Stimulated activated CD4-positive, alpha-beta T cell treated with anti-CD3 and anti-CD28 coated beads, Interleukin-4, amount 100 ng/mL, for 4 hours (primary cell): ENCODE measurements around the gene FAM171A1.

Experiments
- DNase-seq, 2 experiments: peaks; one replicate each; pipeline ENCODE4 v3.0.0-alpha.2; 2020

Gene FAM171A1

DNA sequence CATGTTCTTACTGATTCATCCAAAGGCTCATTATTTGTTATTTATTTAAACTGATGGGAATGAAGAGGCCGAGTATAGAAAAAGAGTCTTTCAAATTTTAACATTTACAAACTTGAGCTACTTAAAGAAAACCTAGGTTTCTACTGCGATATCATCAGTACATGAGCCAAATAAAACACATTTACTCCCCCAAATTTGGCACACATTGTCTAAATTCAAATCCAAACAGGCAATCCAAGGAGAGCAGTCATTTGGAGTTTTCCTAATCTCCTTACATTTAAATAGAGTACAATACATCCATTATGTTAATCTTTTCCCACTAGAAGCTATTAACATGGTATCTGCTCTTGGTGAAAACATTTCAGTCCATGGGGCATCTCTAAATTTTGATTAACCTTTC lies 204.8 kb downstream of the FAM171A1 start:
- no peak for DNase-seq

DNA sequence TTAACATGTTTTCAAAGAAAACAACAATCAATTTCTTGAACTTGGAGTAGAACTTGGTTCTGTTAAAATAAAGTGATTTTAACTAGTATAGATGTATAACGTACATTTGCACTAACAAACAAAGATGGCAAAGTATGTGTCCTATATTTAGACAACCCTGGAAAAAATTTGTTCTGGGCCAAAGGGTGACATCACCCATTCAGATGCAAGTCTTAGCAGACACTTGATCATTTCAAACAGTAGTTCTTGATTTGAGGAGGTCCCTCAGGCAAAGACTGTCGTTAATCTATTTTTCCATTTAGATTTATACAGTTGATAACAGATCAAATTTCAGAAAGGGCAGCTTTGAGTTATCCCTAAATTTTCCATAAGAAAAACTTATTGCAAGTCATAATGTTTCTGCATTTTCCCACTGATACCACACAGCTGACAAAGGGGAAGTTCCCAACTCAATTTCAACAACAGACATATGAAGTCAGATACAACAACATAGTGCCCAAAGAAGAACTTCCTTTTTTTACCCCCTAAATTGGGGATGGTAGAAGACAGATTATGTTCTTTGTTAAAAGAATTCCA lies 207.7 kb downstream of the FAM171A1 start:
- no peak for DNase-seq
